Measurements from ENCODE around the gene JAZF1. TPM values are rescaled to one million over a fixed set of nuclear protein-coding genes. Genes with fewer than 3 reads are reported as not detected.

Gene JAZF1
- total and polyA plus RNA-seq, 4 donors: 5.2 to 16.5 (median 10.7) TPM

DNA sequence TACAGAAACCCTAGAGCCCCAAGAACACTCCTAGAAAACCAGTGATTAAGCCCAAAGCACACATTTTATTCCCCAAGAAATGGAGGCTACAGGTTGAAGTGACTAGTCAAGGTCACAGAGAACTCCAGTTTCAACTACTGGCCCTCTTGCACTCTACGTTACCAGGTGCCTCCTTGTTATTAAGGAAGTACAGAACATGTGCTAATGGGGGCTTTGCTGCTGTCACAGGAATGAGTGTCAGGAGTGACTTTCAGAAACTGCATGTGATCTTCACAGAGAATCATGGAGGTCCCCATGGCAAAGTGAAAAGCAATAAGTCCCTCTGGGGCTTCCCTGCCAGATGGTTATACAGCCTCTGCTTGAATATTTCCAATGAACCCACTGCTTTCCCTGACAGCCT lies 19.3 kb downstream of the JAZF1 start:
- H3K4me1 ChIP-seq (ENCODE audit: control insufficient read depth in 5 of 5, insufficient read depth in 5 of 5, low read length in 5 of 5): peaks cover 2 to 13% (median 7%) of the 10 kb centered on the region in 5 donors
- ATAC-seq (ENCODE audit: insufficient read depth, low FRiP score) (no peak), DNase-seq (no peak)
- no peak overlapping the region for H3K9ac ChIP-seq (ENCODE audit: insufficient read depth in 1 of 2, low read length in 2 of 2)
- no peaks in the 10 kb centered on the region for H3K9me3 ChIP-seq (ENCODE audit: control insufficient read depth in 4 of 4, insufficient read depth in 3 of 4, low read length in 3 of 4)
- H3K27me3 ChIP-seq (ENCODE audit: control insufficient read depth in 3 of 3, insufficient read depth in 3 of 3, low read length in 2 of 3): no peaks in the 10 kb centered on the region
- H3K27ac ChIP-seq (ENCODE audit: low read depth in 1 of 2, low read length in 1 of 2): no peak overlapping the region
- H3K4me3 ChIP-seq: no peak overlapping the region
- TF ChIP-seq, protein P1, sequence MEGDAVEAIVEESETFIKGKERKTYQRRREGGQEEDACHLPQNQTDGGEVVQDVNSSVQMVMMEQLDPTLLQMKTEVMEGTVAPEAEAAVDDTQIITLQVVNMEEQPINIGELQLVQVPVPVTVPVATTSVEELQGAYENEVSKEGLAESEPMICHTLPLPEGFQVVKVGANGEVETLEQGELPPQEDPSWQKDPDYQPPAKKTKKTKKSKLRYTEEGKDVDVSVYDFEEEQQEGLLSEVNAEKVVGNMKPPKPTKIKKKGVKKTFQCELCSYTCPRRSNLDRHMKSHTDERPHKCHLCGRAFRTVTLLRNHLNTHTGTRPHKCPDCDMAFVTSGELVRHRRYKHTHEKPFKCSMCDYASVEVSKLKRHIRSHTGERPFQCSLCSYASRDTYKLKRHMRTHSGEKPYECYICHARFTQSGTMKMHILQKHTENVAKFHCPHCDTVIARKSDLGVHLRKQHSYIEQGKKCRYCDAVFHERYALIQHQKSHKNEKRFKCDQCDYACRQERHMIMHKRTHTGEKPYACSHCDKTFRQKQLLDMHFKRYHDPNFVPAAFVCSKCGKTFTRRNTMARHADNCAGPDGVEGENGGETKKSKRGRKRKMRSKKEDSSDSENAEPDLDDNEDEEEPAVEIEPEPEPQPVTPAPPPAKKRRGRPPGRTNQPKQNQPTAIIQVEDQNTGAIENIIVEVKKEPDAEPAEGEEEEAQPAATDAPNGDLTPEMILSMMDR (IDR thresholded peaks at IDR 0.05; ENCODE audit: control extremely low read depth, extremely low read depth): no peak
- no peaks in the 10 kb centered on the region for H3K36me3 ChIP-seq (ENCODE audit: control insufficient read depth in 4 of 4, insufficient read depth in 4 of 4, low read length in 4 of 4)
- 87 to 96% methylated on average over 1 of the region's 1 CpG for WGBS, 2 donors

DNA sequence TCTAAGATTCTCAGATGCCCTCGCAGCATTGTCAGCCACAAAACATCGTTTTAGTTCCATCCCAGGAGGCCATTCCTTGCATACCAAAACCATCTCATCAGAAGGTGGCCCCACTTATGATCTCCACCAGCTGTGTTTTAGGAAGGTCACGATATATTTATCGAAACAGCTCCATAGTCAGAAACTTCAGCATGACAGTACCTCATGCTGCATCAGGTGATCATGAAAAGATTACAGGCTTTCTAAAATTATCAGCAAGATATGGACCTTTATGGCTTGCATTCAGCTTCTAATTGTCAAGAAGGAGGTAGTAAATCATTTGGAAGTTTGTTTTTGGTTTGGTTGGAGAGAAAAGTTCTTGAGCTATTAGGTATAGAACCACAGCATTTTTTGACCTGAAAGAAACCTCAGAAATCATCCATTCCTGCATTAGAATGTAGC lies 20.0 kb downstream of the JAZF1 start:
- H3K36me3 ChIP-seq (ENCODE audit: control insufficient read depth in 4 of 4, insufficient read depth in 4 of 4, low read length in 4 of 4): no peaks in the 10 kb centered on the region
- no peak for DNase-seq
- TF ChIP-seq, protein P1 (IDR thresholded peaks at IDR 0.05; ENCODE audit: control extremely low read depth, extremely low read depth): no peak
- no peak overlapping the region for H3K4me3 ChIP-seq
- H3K4me1 ChIP-seq (ENCODE audit: control insufficient read depth in 5 of 5, insufficient read depth in 5 of 5, low read length in 5 of 5): peaks cover 4 to 10% (median 5%) of the 10 kb centered on the region in 5 donors
- H3K27me3 ChIP-seq (ENCODE audit: control insufficient read depth in 3 of 3, insufficient read depth in 3 of 3, low read length in 2 of 3): no peaks in the 10 kb centered on the region
- ATAC-seq (ENCODE audit: insufficient read depth, low FRiP score): no peak
- no peak overlapping the region for H3K9ac ChIP-seq (ENCODE audit: insufficient read depth in 1 of 2, low read length in 2 of 2)
- WGBS, 2 donors: 94 to 96% methylated on average over 4 of the region's 4 CpGs
- no peaks in the 10 kb centered on the region for H3K9me3 ChIP-seq (ENCODE audit: control insufficient read depth in 4 of 4, insufficient read depth in 3 of 4, low read length in 3 of 4)
- H3K27ac ChIP-seq (ENCODE audit: low read depth in 1 of 2, low read length in 1 of 2): no peak overlapping the region

- Histone ChIP-seq H3K9ac (ENCODE audit: insufficient read depth in 1 of 2, low read length in 2 of 2) (no peak overlapping the region), H3K27ac (ENCODE audit: low read depth in 1 of 2, low read length in 1 of 2) (no peak overlapping the region), H3K36me3 (ENCODE audit: control insufficient read depth in 4 of 4, insufficient read depth in 4 of 4, low read length in 4 of 4) (no peaks in the 10 kb centered on the region), H3K27me3 (ENCODE audit: control insufficient read depth in 3 of 3, insufficient read depth in 3 of 3, low read length in 2 of 3) (no peaks in the 10 kb centered on the region), H3K9me3 (ENCODE audit: control insufficient read depth in 4 of 4, insufficient read depth in 3 of 4, low read length in 3 of 4) (no peaks in the 10 kb centered on the region), H3K4me3 (no peak overlapping the region), H3K4me1 (ENCODE audit: control insufficient read depth in 5 of 5, insufficient read depth in 5 of 5, low read length in 5 of 5) (peaks cover 0 to 8% (median 4%) of the 10 kb centered on the region in 5 donors)
- TF ChIP-seq, protein P1 (IDR thresholded peaks at IDR 0.05; ENCODE audit: control extremely low read depth, extremely low read depth): no peak
- WGBS, 2 donors: 81 to 82% methylated on average over 7 of the region's 7 CpGs
- DNase-seq: no peak
- no peak for ATAC-seq (ENCODE audit: insufficient read depth, low FRiP score)
Measured at GRCh38 chr7:28157831-28158416, 22.7 kb downstream of the JAZF1 start.

All from lung (tissue), 12 donors.